GM18498 (cell line): Measurements from ENCODE around the gene ZNF488.

Experiments used
- ATAC-seq: cut with Tn5 transposase; IDR thresholded peaks from one replicate; pipeline ENCODE4 v1.9.1; 2021; ENCODE audit warnings: mild to moderate bottlenecking, moderate library complexity; ENCODE audit not compliant: unreplicated experiment

ZNF488 gene

GRCh38 chr10:47332371-47332770, 51.7 kb downstream of the ZNF488 start:
- ATAC-seq = no peak

- ATAC-seq = no peak
Measured at GRCh38 chr10:47331954-47332353, 52.1 kb downstream of the ZNF488 start.

- no peak for ATAC-seq
Measured at GRCh38 chr10:47331491-47331890, 52.6 kb downstream of the ZNF488 start.

- no peak for ATAC-seq
Measured at GRCh38 chr10:47330804-47331203, 53.3 kb downstream of the ZNF488 start.

- no peak for ATAC-seq
Measured at GRCh38 chr10:47330366-47330765, 53.7 kb downstream of the ZNF488 start.

- no peak for ATAC-seq
Measured at GRCh38 chr10:47329855-47330254, 54.2 kb downstream of the ZNF488 start.

GRCh38 chr10:47326927-47327330, 57.2 kb downstream of the ZNF488 start:
- no peak for ATAC-seq

GRCh38 chr10:47326306-47326926, 57.7 kb downstream of the ZNF488 start:
- ATAC-seq = no peak

- ATAC-seq = no peak
Measured at GRCh38 chr10:47325303-47326291, 58.5 kb downstream of the ZNF488 start.

GRCh38 chr10:47323636-47324296, 60.3 kb downstream of the ZNF488 start:
- no peak for ATAC-seq

GRCh38 chr10:47323087-47323486, 61.0 kb downstream of the ZNF488 start:
- no peak for ATAC-seq

GRCh38 chr10:47322300-47323061, 61.6 kb downstream of the ZNF488 start, which contains the start of gene GDF2:
Gene GDF2 (plus strand): TSS chr10:47322454. CDS start chr10:47322669, 215 bp downstream.
- ATAC-seq = no peak

- ATAC-seq = no peak
Measured at GRCh38 chr10:47321521-47322195, 62.4 kb downstream of the ZNF488 start.

GRCh38 chr10:47320812-47321211, 63.3 kb downstream of the ZNF488 start:
- ATAC-seq = no peak

GRCh38 chr10:47319784-47320183, 64.3 kb downstream of the ZNF488 start:
- no peak for ATAC-seq

GRCh38 chr10:47318706-47319105, 65.4 kb downstream of the ZNF488 start:
- ATAC-seq = no peak

- ATAC-seq = no peak
Measured at GRCh38 chr10:47317251-47317650, 66.8 kb downstream of the ZNF488 start.

GRCh38 chr10:47316131-47316530, 68.0 kb downstream of the ZNF488 start:
- no peak for ATAC-seq
